GM19467 (cell line): Measurements from ENCODE around the gene CENPP.
"Not testable (repeated sequence)": the region's sequence is repeated elsewhere in the genome, so short reads cannot be mapped to it uniquely, and the experiment has no call there.

Experiments
- ATAC-seq: cut with Tn5 transposase; IDR thresholded peaks from one replicate; pipeline ENCODE4 v1.9.1; 2021; ENCODE audit warnings: mild to moderate bottlenecking, moderate library complexity; ENCODE audit not compliant: unreplicated experiment

The CENPP gene

DNA sequence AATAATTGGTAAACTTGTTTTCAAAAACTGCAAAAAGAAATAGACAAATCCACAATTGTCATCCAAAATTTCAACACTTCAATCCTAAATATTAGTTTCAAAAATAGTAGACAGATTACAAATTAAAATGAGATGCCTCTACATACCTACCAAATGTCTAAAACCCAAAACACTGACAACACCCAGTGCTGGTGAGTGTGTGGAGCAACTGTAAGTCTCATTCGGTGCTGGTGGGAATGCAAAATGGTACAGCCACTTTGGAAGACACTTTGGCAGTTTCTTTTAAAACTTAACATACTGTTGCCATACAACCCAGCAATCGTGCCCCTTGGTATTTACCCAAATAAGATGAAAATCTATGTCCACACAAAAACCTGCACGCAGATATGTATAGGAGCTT is 203.4 kb downstream of the CENPP start:
- ATAC-seq, result no peak

DNA sequence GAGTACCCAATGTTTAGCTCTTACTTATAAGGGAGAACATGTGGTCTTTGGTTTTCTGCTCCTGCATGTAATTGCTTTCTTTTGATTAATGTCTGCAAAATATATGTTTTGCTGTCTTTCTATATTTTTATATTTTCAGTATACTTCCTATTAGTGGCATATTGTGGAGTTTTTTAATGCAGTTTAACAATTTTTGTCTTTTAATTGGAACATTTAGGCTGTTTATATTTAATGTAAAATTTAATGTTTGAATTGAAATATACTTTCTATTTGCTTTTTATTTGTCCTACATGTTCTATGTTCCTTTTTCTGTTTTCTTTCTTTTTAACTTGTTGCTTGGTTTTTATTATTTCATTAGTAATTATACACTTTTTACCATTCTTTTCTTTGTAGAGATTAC is 205.1 kb downstream of the CENPP start:
- no peak for ATAC-seq

DNA sequence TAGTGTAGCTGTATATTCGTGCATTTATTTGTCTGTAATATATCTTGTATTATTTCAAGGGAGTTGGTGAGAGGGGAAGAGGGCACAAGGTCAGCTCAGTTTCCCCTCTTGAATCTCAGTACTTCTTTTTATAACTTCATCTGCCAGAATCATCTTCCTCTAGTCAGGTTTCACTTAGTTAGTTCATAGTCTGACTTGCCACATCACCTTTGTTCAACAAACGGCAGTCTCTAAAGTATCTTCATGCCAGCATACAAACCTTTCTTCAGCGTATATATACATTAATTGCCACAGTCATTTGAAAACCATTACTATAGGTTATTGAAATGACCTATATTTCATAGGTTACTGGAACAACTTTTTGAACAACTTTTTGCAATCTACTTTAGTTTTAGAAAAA is 208.5 kb downstream of the CENPP start:
- ATAC-seq, result no peak

DNA sequence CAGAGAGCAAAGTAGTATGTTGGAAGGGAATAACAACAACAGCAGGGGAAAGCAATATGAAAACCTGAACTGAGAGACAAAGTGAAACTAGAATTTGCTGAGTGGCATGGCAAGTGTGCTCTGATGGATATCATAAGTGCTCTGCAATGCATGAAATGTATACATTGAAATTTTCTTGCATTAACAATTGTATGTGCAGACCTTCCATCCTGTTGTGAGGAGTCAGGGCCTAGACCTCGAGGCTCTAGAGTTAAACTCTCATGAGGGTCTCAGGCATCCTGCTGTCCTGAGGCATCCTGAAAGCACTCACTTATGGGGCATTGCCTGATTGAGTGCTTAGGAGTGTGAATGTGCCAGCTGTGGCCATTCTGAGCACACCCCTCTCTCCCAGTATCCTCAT is 208.9 kb downstream of the CENPP start:
- no peak for ATAC-seq

DNA sequence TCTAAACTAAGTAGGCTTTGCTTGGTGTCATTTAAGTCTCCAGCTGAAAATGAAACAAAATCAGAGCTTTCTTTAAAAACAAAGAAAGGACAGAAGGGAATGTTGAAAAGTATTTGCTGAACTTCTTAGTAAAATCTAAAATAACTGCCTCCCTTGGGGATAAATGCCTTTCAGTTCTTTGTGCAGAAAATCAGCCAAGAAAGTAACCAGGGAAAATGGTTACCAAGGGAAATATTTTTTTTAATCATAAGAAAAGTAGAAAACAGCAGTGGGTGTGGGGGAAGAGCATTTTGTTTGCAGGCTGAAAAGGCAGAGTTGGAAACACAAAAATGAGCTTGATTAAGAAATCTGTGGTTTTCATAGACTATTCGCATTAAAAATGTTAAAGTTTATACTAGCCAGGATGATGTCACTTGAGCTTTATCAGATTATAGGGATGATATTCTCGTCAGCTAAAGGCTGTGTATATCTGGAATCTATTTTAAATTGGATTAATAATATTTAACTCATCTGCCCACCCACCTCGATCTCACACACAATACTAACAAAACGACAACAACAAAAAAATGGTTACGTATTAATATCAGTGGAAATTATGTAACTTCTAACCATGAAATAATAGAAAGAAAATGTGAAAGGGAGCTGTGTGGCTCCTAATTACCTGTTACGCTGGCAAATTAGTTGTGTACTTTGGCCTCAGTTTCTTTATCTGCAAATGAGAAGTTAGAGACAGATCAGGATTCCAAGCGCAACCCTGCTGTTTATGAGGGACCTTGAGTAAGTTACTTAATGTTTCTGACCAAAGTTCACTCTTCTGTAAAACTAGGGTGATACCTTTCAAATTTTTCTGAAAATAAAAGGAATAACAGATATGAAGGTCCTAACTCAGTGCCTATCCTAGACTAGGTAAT is 210.4 kb downstream of the CENPP start, which contains the start of gene ECM2:
Gene ECM2, minus strand, starts transcription at position 51 of the 911 bp plus-strand sequence. CDS start 13,124 bp downstream, outside the sequence.
- no peak for ATAC-seq

DNA sequence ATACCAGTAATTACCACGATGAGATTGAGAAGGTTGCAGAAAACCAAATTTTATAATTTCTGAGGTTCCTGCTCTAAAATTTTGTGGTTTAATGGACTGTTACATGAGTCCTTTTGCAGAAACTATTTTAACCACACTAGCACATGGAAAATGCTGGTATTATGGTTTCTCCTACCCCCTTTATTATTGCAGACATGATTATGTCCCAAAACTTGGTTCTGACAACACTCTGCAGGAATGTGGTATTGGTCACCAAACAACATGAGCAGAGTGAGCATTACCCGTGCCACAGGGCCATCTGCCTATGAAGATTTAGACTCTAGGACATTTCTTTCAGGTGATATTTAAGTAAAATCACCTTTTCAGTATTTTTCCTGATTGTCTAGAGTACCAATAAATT is 212.8 kb downstream of the CENPP start:
- no peak for ATAC-seq

DNA sequence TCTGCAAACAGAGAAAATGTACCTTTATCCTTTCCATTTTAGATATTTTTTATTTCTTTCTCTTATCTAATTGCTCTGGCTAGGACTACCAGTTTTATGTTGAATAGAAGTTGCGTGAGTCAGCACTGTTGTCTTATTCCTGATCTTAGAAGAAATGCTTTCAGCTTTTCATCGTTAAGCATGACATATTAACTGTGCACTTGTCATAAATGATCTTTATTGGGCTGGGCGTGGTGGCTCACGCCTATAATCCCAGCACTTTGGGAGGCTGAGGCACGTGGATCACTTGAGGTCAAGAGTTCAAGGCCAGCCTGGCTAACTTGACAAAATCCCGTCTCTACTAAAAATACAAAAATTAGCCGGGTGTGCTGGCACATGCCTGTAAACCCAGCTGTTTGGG is 218.2 kb downstream of the CENPP start:
- no peak for ATAC-seq

DNA sequence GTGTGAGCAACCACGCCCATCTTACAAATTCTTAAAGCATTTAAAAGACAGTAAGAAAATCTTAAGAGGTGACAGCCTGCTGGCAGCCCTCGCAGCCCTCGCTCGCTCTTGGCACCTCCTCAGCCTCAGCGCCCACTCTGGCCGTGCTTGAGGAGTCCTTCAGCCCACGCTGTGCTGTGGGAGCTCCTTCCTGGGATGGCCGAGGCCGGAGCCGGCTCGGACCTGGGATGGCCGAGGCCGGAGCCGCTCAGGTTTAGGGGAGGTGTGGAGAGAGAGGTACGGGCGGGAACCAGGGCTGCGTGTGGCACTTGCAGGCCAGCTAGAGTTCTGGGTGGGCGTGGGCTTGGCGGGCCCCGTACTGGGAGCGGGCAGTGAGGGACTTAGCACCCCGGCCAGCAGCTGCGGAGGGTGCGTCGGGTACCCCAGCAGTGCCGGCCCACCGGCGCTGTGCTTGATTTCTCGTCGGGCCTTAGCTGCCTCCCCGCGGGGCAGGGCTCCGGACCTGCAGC is 219.3 kb downstream of the CENPP start:
- ATAC-seq, result no peak

DNA sequence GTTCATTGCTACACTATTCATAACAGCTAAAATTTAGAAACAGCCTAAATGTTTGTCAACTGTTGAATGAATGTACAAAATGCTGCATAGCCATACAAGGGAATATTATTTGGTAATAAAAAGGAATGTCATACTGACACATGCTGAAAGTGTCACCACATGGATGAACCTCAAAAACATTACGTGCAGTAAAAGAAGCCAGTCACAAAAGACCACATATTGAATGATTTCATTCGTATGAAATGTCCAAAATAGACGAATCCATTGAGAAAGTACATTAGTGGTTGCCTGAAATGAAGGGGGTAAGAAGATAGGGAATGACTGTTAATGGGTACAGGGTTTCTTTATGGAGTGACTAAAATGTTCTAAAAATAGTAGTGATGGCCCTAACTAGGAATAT is 221.6 kb downstream of the CENPP start:
- ATAC-seq, result no peak

DNA sequence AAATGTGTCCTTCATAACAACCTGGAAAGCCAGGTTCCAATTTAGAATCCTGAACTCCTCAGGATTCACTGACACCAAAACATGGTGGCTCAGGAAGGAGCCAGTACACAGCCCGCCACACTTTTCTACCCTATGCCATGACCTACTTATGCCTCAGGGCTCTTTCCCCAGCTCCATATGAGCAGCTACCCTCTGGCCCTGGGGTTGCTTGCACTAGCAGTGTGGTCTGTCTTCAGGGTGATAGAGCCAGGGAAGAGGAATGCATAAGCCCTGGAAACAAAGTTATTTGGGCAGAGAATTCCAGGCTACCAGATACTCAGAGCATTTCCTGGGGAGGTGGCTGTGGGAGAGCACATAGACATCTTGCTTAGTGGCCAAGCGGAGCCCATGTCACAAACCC is 225.0 kb downstream of the CENPP start:
- ATAC-seq, result no peak

DNA sequence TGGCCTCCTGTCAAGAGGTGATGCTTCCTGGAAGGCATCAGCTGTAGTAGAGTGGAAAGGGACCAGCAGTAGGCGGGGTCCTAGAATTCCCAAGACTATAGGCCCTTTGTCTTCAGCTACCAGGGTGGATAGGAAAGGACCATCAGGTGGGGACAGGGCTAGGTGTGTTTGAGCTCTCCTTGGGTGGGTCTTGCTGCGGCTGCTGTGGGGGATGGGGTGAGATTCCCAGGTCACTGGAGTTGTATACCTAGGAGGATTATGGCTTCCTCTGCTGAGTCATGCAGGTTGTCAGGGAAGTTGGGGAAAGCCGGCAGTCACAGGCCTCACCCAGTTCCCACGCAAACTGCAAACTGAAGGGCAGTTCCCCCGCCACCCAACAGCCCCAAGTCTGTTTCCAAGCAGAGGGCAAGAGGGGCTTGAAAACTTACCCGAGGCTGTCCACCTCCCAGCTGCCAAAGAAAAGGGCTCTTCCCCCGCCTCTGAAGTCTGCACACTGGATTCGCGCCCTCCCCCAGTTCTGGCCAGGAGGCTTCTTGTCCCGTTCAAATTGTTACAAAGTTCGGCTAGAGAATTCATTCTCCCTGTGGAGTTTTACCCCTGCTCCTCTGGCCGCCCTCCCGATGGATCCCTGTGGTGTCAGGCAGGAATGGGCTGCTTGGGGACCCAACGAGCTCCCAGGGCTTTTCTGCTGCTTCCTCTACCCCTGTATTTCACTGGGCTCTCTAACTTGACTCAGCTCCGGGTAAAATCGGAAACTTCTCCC is 233.0 kb downstream of the CENPP start:
- no peak for ATAC-seq

DNA sequence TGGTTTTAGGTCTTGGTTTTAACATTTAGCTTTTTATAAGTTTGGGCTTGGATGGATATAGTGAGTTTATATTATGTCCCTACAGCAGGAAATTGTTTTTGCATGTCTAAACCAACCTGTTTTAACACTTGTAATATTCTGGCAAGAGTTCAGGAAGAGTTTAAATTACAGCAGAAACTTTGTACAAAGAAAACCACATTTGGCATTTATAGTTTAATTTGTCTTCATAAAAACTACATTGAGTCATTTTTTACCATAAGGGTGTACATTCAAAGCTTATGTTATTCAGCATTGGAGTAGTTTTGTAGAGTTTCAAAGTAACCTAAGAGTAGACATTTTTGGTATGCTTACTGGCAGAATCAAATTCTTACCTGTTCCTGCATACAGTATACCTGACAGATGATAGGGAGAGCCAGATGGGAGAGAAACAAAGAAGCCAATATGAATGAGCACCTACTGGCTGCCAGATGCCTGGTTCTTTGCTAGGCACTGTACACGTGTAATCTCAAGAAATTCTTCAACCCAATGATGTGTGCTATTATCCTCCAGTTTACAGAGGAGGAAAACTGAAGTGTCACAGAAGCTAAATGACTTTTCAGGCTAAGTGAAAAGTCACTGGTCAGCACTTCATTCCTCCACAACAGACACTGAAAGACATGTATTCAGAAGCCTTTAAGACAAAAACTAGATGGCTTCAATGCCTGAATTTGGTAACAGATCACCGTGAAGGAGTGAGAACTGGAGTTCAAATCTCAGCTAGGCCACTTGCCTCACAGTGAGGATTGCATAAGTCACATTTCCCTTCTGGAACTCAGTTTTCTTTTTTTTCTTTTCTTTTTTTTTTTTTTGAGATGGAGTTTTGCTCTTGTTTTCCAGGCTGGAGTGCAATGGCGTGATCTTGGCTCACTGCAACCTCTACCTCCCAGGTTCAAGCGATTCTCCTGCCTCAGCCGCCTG is 235.9 kb downstream of the CENPP start:
- no peak for ATAC-seq

DNA sequence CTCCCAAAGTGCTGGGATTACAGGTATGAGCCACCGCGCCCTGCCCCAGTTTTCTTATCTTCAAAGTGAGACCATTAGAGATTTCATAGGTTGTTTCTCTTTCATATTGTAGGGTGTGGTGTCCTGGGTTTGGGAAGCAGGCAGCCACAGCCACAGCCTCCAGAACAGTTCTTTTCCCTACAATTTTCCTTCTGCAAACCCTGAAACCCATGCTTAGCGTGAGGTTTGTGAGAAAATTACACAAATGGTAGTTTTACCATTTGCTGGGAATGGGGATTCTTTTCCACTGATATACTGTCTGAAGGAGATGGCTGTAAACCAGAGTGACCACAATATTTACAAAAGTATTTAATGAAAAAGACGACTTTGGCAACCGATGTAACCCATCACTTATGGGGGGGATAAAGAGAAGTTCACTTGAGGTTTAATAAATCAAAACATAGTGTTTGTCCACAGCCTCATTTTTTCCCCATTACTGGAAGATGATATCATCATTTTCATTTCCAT is 236.8 kb downstream of the CENPP start:
- no peak for ATAC-seq

DNA sequence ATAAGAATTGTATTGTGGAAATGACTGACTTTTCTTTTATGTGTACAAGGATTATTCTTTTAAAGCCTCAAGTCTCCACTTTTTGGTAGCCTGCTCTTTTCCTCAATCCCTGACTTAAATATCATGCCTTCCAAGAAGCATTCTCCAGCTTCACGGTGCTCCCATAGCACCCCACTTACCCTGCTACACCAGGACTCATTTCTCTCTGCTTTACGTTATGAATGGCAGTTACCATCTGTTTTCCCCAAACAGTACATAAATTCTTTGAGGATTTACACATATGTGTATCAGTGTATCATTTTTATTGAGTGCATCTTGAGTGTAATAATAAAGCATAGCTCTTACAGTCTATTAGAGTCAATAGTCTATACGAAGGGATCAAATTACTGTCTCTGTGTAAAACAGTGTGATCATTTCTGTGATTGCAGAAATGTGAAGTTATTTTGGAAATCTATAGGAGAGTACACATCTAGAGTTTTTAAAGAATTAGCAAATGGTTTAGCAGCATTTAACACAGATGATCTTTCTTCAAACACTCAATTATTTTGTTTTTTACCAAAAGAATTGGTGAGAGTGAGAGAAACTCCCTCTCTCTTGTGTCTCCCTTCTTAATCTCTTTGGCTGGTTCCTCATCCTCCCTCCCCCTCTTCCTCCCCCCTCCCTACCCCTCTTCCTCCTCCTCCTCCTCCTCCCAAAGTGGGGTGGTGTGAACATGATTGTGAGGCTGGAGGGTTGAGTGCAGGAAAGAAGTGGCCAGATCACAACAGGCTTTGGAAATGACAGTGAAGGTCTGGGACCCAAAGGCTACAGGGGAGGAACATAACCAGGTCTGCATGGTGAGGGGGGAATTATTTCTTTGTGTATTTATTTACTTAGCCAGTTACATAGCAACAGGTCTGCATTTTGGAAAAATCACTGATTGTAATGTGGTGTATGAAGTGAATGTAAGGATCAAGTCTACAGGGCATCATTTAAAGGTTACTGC is 237.7 kb downstream of the CENPP start:
- ATAC-seq, result no peak

DNA sequence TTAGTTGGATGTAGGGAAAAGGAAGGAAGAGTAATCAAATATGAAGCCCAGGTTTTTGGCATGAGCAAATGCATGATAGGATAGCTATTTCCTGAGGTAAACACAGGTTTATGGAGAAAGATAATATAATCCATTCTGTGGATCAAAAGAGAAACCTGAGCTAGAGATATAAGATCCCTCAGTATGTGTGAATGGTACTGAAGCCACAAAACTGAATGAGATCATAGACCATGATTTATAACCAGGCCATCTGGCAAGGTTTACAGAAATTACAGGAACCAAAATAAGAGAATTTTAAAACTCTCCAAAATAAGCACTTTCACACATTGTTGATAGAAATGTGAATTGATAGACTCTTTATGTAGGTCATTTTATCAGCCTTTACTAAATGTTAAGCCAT is 238.8 kb downstream of the CENPP start:
- no peak for ATAC-seq

DNA sequence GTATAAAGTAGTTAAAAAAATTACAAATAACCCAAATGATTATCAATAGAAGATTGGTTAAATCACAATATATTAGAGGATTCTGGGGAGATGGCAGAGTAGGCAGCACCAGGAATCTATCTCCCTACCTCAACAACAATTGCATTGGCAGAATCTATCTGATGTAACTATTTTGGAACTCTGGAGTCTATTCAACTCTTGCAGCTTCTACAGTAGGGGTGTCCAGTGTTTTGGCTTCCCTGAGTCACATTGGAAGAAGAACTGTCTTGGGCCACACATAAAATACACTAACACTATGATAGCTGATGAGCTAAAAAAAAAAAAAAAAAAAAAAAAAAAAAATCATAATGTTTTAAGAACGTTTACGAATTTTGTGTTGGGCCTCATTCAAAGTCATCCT is 239.2 kb downstream of the CENPP start:
- no peak for ATAC-seq

DNA sequence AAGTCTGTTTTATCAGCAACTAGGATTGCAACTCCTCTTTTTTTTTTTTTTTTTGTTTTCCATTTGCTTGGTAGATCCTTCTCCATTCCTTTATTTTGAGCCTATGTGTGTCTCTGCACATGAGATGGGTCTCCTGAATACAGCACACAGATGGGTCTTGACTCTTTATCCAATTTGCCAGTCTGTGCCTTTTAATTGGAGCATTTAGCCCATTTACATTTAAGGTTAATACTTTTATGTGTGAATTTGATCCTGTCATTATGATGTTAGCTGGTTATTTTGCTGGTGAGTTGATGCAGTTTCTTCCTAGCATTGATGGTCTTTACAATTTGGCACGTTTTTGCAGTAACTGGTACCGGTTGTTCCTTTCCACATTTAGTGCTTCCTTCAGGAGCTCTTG is 246.1 kb downstream of the CENPP start:
- ATAC-seq, result not testable (repeated sequence)

DNA sequence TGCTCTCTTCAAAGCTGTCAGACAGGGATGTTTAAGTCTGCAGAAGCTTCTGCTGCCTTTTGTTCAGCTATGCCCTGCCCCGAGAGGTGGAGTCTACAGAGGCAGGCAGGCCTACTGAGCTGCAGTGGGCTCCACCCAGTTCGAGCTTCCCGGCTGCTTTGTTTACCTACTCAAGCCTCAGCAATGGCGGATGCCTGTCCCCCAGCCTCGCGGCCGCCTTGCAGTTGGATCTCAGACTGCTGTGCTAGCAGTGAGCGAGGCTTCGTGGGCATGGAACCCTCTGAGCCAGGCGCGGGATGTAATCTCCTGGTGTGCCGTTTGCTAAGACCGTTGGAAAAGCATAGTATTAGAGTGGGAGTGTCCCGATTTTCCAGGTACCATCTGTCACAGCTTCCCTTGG is 247.9 kb downstream of the CENPP start:
- not testable (repeated sequence) for ATAC-seq

DNA sequence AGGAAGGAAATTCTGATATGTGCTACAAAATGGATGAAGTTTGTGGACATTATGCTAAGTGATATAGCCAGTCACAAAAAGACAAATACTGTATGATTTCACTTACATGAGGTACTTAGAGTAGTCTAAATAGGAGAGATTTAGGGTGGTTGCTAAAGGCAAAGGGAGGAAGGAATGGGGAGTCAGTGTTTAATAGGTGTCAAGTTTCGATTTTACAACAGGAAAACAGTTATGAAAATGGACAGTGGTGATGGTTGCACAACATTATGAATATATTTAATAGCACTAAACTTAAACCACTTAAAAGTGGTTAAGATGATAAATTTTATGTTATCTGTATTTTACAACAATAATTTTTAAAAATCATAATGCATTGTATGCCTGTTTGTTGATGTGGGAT is 250.4 kb downstream of the CENPP start:
- no peak for ATAC-seq
